Heart left ventricle (tissue), 16 donors: ENCODE data around the gene CERT1. TPM values are rescaled to one million over a fixed set of nuclear protein-coding genes. Genes with fewer than 3 reads are reported as not detected.

Experiments used
- ATAC-seq, 4 donors: fragments of 200-7000 bp; cut with Tn5 transposase; one replicate each; pipeline ENCODE4 v1.9.1; 2020 to 2022; ENCODE audit warnings: moderate library complexity in 4 of 4, mild to moderate bottlenecking in 3 of 4, moderate number of reproducible peaks in 1 of 4
- DNase-seq, 5 donors: peaks; one replicate each; pipeline ENCODE4 v3.0.0-alpha.2; 2020
- H3K27ac ChIP-seq, 12 donors: fragments of 200-600 bp; sonication (generic) in 4 of 12; one replicate each; pipeline versions ENCODE4 v1.5.0 to v1.8.0; 2016 to 2022; ENCODE audit warnings: mild to moderate bottlenecking in 2 of 12
- H3K27me3 ChIP-seq, 9 donors: fragments of 200-600 bp; sonication (generic) in 2 of 9; one replicate each; pipeline versions ENCODE4 v1.5.1 to v1.8.0; 2016 to 2022; ENCODE audit warnings: mild to moderate bottlenecking in 3 of 9
- H3K36me3 ChIP-seq, 9 donors: fragments of 200-600 bp; sonication (generic) in 2 of 9; one replicate each; pipeline versions ENCODE4 v1.5.0 to v1.8.0; 2018 to 2022; ENCODE audit warnings: mild to moderate bottlenecking in 2 of 9
- H3K4me1 ChIP-seq, 12 donors: fragments of 200-600 bp; sonication (generic) in 4 of 12; one replicate each; pipeline versions ENCODE4 v1.5.0 to v1.8.0; 2016 to 2022; ENCODE audit warnings: mild to moderate bottlenecking in 3 of 12
- H3K4me3 ChIP-seq, 12 donors: fragments of 200-600 bp; sonication (generic) in 4 of 12; one replicate each; pipeline versions ENCODE4 v1.5.0 to v1.8.0; 2017 to 2022; ENCODE audit warnings: mild to moderate bottlenecking in 9 of 12, moderate library complexity in 4 of 12
- H3K9me3 ChIP-seq, 12 donors: fragments of 200-600 bp; sonication (generic) in 4 of 12; one replicate each; pipeline versions ENCODE4 v1.5.0 to v1.8.0; 2016 to 2022; ENCODE audit warnings: mild to moderate bottlenecking in 1 of 12
- CTCF ChIP-seq, 12 donors: fragments of 200-600 bp; sonication (generic) in 4 of 12; IDR thresholded peaks; one replicate each; pipeline versions ENCODE4 v1.5.0 to v1.8.0; 2018 to 2022; ENCODE audit warnings: antibody characterized with exemption in 12 of 12, mild to moderate bottlenecking in 5 of 12
- POLR2A ChIP-seq, 2 donors: fragments of 450-650 bp; IDR thresholded peaks; one replicate each; pipeline ENCODE4 v1.6.1; 2017; ENCODE audit warnings: antibody characterized with exemption in 2 of 2, mild to moderate bottlenecking in 2 of 2, moderate library complexity in 2 of 2
- WGBS, 4 donors: extraction: QIAGEN DNeasy Blood & Tissue Kit in 2 of 4; methylation state at CpG; one replicate each; pipeline versions ENCODE4 v1.1.5 to v1.1.7; 2013 to 2018; 5-methylcytosine and 5-hydroxymethylcytosine counted together
- intact Hi-C, 10 donors: fragments of 100-400 bp; cut with DNase I; formaldehyde crosslinking; loops; one replicate each; pipeline versions ENCODE4 v1.11.1 to v1.14.2; 2022
- polyA plus RNA-seq, 2 donors: library from polyadenylated mRNA; stranded (reverse); fragments of 200-250 nt; gene quantifications; one replicate each; pipeline ENCODE4 v1.2.3, GENCODE V29; 2013
- total RNA-seq, 9 donors: library from RNA; depleted of rRNA in 2 of 9; stranded (reverse); fragments of >200 nt in 2 of 9; fragmentation: NEBNext Ultra II Directional in 3 of 9; extraction: Animal tissue kit (Norgen Biotek cat#: 25700) in 3 of 9; gene quantifications; one replicate each; pipeline versions ENCODE4 v1.1.0 to v1.2.4, GENCODE V29; 2016 to 2023
- donor health status: ischemic (EF 13 %, LVEDD 7.1; RV severe dilation, severe dysfunction).
- donor health status: healthy with polysubstance abuse.
- donor health status: DM: no; HTN: yes; CAD: no.
- donor health status: DM: no; HTN: no; CAD: no.
- donor health status: ischemic (EF 25% LVEDD 6.9; RV normal size, moderate dysfunction).
- donor health status: ischemic (EF 25% LVEDD 5.7; RV mildly dilated, moderate dysfunction).
- donor health status: healthy.
- donor health status: DM: yes; HTN: yes; CAD: no.
- donor health status: ischemic (EF 35%, LVEDD 5.7; RV mildly dilated, moderate dysfunction).
- donor health status: nonischemic (EF 11% LVEDD 7.7; RV severe dilation, severe dysfunction).
- donor health status: DM: yes; HTN: yes; CAD: no.
- donor health status: PGD.
- donor health status: ischemic (EF 29% LVEDD 5.4; RV normal size, mild dysfunction).
- donor health status: nonischemic (EF 23%, LVEDD 6.1; RV moderate dilation, normal function).

The CERT1 gene
- total and polyA plus RNA-seq, 11 donors, result 6.7 to 57.6 (median 27.3) TPM

- ATAC-seq (no peak), DNase-seq (no peak)
- Histone ChIP-seq H3K9me3 (peaks cover 0 to 34% (median 17%) of the 10 kb centered on the region in 12 donors), H3K27ac (no peak overlapping the region), H3K36me3 (peaks cover 0 to 8% (median 0%) of the 10 kb centered on the region in 9 donors), H3K4me1 (peaks cover 0 to 42% (median 0%) of the 10 kb centered on the region in 12 donors), H3K4me3 (no peak overlapping the region), H3K27me3 (no peaks in the 10 kb centered on the region)
- intact Hi-C loops, result no loop called here
- no peak for TF ChIP-seq POLR2A (IDR thresholded peaks at IDR 0.05)
- TF ChIP-seq CTCF (IDR thresholded peaks at IDR 0.05), result no peak
Measured at GRCh38 chr5:75522025-75522424, 10.6 kb upstream of the CERT1 start.

GRCh38 chr5:75521195-75521594 lies 9.8 kb upstream of the CERT1 start:
- 93 to 97% (median 96%) methylated on average over 2 of the region's 2 CpGs for WGBS, 4 donors
- H3K36me3 ChIP-seq, result peaks cover 0 to 8% (median 0%) of the 10 kb centered on the region in 9 donors
- no peak for DNase-seq
- H3K9me3 ChIP-seq, result peaks cover 0 to 34% (median 17%) of the 10 kb centered on the region in 12 donors
- peaks cover 0 to 34% (median 0%) of the 10 kb centered on the region in 12 donors for H3K4me1 ChIP-seq
- H3K4me3 ChIP-seq, result no peak overlapping the region
- TF ChIP-seq POLR2A (IDR thresholded peaks at IDR 0.05) (no peak), CTCF (IDR thresholded peaks at IDR 0.05) (no peak)
- no peak overlapping the region for H3K27ac ChIP-seq
- no peak for ATAC-seq
- no peaks in the 10 kb centered on the region for H3K27me3 ChIP-seq
- intact Hi-C loops, result no loop called here

- peaks cover 0 to 23% (median 0%) of the 10 kb centered on the region in 12 donors for H3K4me1 ChIP-seq
- H3K9me3 ChIP-seq, result peaks cover 0 to 34% (median 17%) of the 10 kb centered on the region in 12 donors
- DNase-seq (no peak), ATAC-seq (no peak)
- no peaks in the 10 kb centered on the region for H3K27me3 ChIP-seq
- TF ChIP-seq POLR2A (IDR thresholded peaks at IDR 0.05), result no peak
- TF ChIP-seq CTCF (IDR thresholded peaks at IDR 0.05), result no peak
- intact Hi-C loops, result loop anchor here in 3 of 10 donors (10.0 kb wide), 2 partner anchors 45 to 155 kb away; no protein-coding TSS in a partner anchor
- H3K4me3 ChIP-seq, result no peak overlapping the region
- WGBS, 4 donors, result 53 to 60% (median 55%) methylated on average over 1 of the region's 1 CpG
- no peak overlapping the region for H3K27ac ChIP-seq
- H3K36me3 ChIP-seq, result peaks cover 0 to 8% (median 0%) of the 10 kb centered on the region in 9 donors
Measured at GRCh38 chr5:75519761-75520160, 8.3 kb upstream of the CERT1 start.

GRCh38 chr5:75514323-75514722 lies 2.9 kb upstream of the CERT1 start:
- Histone ChIP-seq H3K4me3 (no peak overlapping the region), H3K36me3 (no peaks in the 10 kb centered on the region), H3K4me1 (peaks cover 0 to 46% (median 27%) of the 10 kb centered on the region in 12 donors), H3K27me3 (no peaks in the 10 kb centered on the region), H3K9me3 (peaks cover 0 to 5% (median 0%) of the 10 kb centered on the region in 12 donors), H3K27ac (no peak overlapping the region)
- TF ChIP-seq POLR2A (IDR thresholded peaks at IDR 0.05), result no peak
- TF ChIP-seq CTCF (IDR thresholded peaks at IDR 0.05), result no peak
- intact Hi-C loops, result loop anchor here in 8 of 10 donors (5.0 to 10.0 kb wide), 5 partner anchors 50 to 168 kb away; no protein-coding TSS in a partner anchor
- ATAC-seq, result no peak
- WGBS, 4 donors, result 94 to 99% (median 99%) methylated on average over 3 of the region's 3 CpGs
- no peak for DNase-seq
